ENCODE results near the gene HACD1.

The HACD1 gene

GRCh38 chr10:17576768-17577167 lies 40.4 kb downstream of the HACD1 start:
- no peak for DNase-seq

GRCh38 chr10:17564911-17565310 lies 52.3 kb downstream of the HACD1 start:
- DNase-seq = no peak

GRCh38 chr10:17563452-17563851 lies 53.7 kb downstream of the HACD1 start:
- no peak for DNase-seq

GRCh38 chr10:17562614-17563013 lies 54.6 kb downstream of the HACD1 start:
- no peak for DNase-seq

- no peak for DNase-seq
These were observed 56.1 kb downstream of the HACD1 start for GRCh38 chr10:17561111-17561510.

GRCh38 chr10:17557459-17557858 lies 59.7 kb downstream of the HACD1 start:
- no peak for DNase-seq

GRCh38 chr10:17548770-17549169 lies 68.4 kb downstream of the HACD1 start:
- DNase-seq = no peak

GRCh38 chr10:17548162-17548561 lies 69.0 kb downstream of the HACD1 start:
- no peak for DNase-seq

GRCh38 chr10:17547060-17547459 lies 70.1 kb downstream of the HACD1 start:
- no peak for DNase-seq

- DNase-seq = no peak
These were observed 72.7 kb downstream of the HACD1 start for GRCh38 chr10:17544465-17544864.

Data from CD4-positive, alpha-beta T cell treated with Interleukin-21 for 1 hour (primary cell).